Smooth muscle cell (in vitro differentiated cells): Measurements from ENCODE around the gene KAZN. TPM values are rescaled to one million over a fixed set of nuclear protein-coding genes. Genes with fewer than 3 reads are reported as not detected.
A peak's percentile ranks its signal among the peaks of the same experiment; 100 is the strongest.

Source experiments
- DNase-seq: peaks from one replicate; lab custom pipeline; 2025; ENCODE audit not compliant: unreplicated experiment; lab: John Stamatoyannopoulos, UW
- H2AFZ ChIP-seq: fragments of 200-600 bp; sonication (generic); 2 replicates; pipeline ENCODE4 v1.6.0; 2016; ENCODE audit warnings: antibody characterized with exemption, low read depth, mild to moderate bottlenecking
- H3F3A ChIP-seq: fragments of 200-600 bp; sonication (generic); 2 replicates; pipeline ENCODE4 v1.6.0; 2017; ENCODE audit warnings: antibody characterized with exemption, low read depth
- H3K27ac ChIP-seq: fragments of 200-600 bp; sonication (generic); 2 replicates; pipeline ENCODE4 v1.5.1; 2016; ENCODE audit warnings: low read depth, mild to moderate bottlenecking
- H3K27me3 ChIP-seq: fragments of 200-600 bp; sonication (generic); 2 replicates; pipeline ENCODE4 v1.6.1; 2016; ENCODE audit warnings: low read depth, mild to moderate bottlenecking
- H3K36me3 ChIP-seq: fragments of 200-600 bp; sonication (generic); 2 replicates; pipeline ENCODE4 v1.5.1; 2016; ENCODE audit warnings: low read depth
- H3K4me1 ChIP-seq: fragments of 200-600 bp; sonication (generic); 2 replicates; pipeline ENCODE4 v1.5.1; 2016; ENCODE audit warnings: low read depth
- H3K4me2 ChIP-seq: fragments of 200-600 bp; sonication (generic); 2 replicates; pipeline ENCODE4 v1.6.0; 2016; ENCODE audit warnings: mild to moderate bottlenecking
- H3K4me3 ChIP-seq: fragments of 200-600 bp; sonication (generic); 2 replicates; pipeline ENCODE4 v1.5.1; 2016; ENCODE audit warnings: mild to moderate bottlenecking
- H3K79me2 ChIP-seq: fragments of 200-600 bp; sonication (generic); 2 replicates; pipeline ENCODE4 v1.6.0; 2016; ENCODE audit warnings: low read depth, mild to moderate bottlenecking
- H3K9ac ChIP-seq: fragments of 200-600 bp; sonication (generic); 2 replicates; pipeline ENCODE4 v1.6.0; 2016; ENCODE audit warnings: low read depth
- H3K9me3 ChIP-seq: fragments of 200-600 bp; sonication (generic); replicated peaks from 2 replicates; pipeline ENCODE4 v1.5.1; 2016; ENCODE audit warnings: low read depth
- H4K20me1 ChIP-seq: fragments of 200-600 bp; sonication (generic); 2 replicates; pipeline ENCODE4 v1.6.0; 2016; ENCODE audit warnings: low read depth
- CTCF ChIP-seq: fragments of 200-600 bp; sonication (generic); IDR thresholded peaks from 2 replicates; pipeline ENCODE4 v1.5.1; 2017; ENCODE audit warnings: borderline replicate concordance, mild to moderate bottlenecking, antibody characterized with exemption; ENCODE audit not compliant: insufficient read depth, poor library complexity, severe bottlenecking
- WGBS: methylation state at CpG from one replicate; pipeline ENCODE4 v1.1.7; 2016; ENCODE audit warnings: low lambda C conversion rate; 5-methylcytosine and 5-hydroxymethylcytosine counted together
- polyA plus RNA-seq: library from polyadenylated mRNA; unstranded; fragments of >200 nt; fragmentation: Nextera tagmentation; extraction: Ambion mirVana; gene quantifications from 2 replicates; pipeline ENCODE4 v1.2.1, GENCODE V29; 2016
- total RNA-seq: library from RNA; depleted of rRNA; stranded (reverse); fragments of >200 nt; gene quantifications from 2 replicates; pipeline ENCODE4 v1.2.3, GENCODE V29; 2014

KAZN gene
- total and polyA plus RNA-seq, 2 experiments from 2014 or later = 6.3 to 8.2 TPM

GRCh38 chr1:15081102-15081501, 482.6 kb downstream of the KAZN start:
- Histone ChIP-seq H3K79me2 (no peaks in the 10 kb centered on the region), H3K27ac (no peak overlapping the region), H3K4me3 (no peak overlapping the region), H3K4me2 (no peak overlapping the region), H3K36me3 (no peaks in the 10 kb centered on the region), H3F3A (no peaks in the 10 kb centered on the region), H3K9ac (no peak overlapping the region), H3K27me3 (no peaks in the 10 kb centered on the region), H3K9me3 (no peaks in the 10 kb centered on the region), H3K4me1 (no peaks in the 10 kb centered on the region), H2AFZ (no peak overlapping the region), H4K20me1 (no peaks in the 10 kb centered on the region)
- DNase-seq = no peak
- 84% methylated on average over 8 of the region's 8 CpGs for WGBS
- TF ChIP-seq CTCF = no peak

- no peaks in the 10 kb centered on the region for H3K4me1 ChIP-seq
- H3K36me3 ChIP-seq = no peaks in the 10 kb centered on the region
- no peak overlapping the region for H3K4me3 ChIP-seq
- 94% methylated on average over 7 of the region's 7 CpGs for WGBS
- H3K27ac ChIP-seq = no peak overlapping the region
- no peak overlapping the region for H2AFZ ChIP-seq
- H3K9me3 ChIP-seq = no peaks in the 10 kb centered on the region
- no peak for TF ChIP-seq CTCF
- H3K9ac ChIP-seq = no peak overlapping the region
- H3K79me2 ChIP-seq = no peaks in the 10 kb centered on the region
- DNase-seq = no peak
- no peak overlapping the region for H3K4me2 ChIP-seq
- H3F3A ChIP-seq = no peaks in the 10 kb centered on the region
- no peaks in the 10 kb centered on the region for H3K27me3 ChIP-seq
- no peaks in the 10 kb centered on the region for H4K20me1 ChIP-seq
Measured at GRCh38 chr1:15083578-15083977, 485.1 kb downstream of the KAZN start.

- Histone ChIP-seq H3K4me3 (no peak overlapping the region), H3K36me3 (no peaks in the 10 kb centered on the region), H3K79me2 (no peaks in the 10 kb centered on the region), H3K9ac (no peak overlapping the region), H3F3A (no peaks in the 10 kb centered on the region), H2AFZ (peak overlapping the region; percentile 30), H3K27me3 (no peaks in the 10 kb centered on the region), H3K27ac (no peak overlapping the region), H3K4me2 (peak overlapping the region; percentile 26), H3K9me3 (no peaks in the 10 kb centered on the region), H4K20me1 (no peaks in the 10 kb centered on the region), H3K4me1 (peaks cover 10% of the 10 kb centered on the region)
- no peak for TF ChIP-seq CTCF
- WGBS = 53% methylated on average over 16 of the region's 16 CpGs
- DNase-seq = no peak
Measured at GRCh38 chr1:15088281-15088971, 489.9 kb downstream of the KAZN start.
